HepG2 (cell line): ENCODE measurements around the gene MAN2B2. TPM values are rescaled to one million over a fixed set of nuclear protein-coding genes. Genes with fewer than 3 reads are reported as not detected.
A peak's percentile ranks its signal among the peaks of the same experiment; 100 is the strongest.

ENCODE experiments used
- ATAC-seq: fragments of 200-7000 bp; cut with Tn5 transposase; 3 replicates; pipeline ENCODE4 v1.9.1; 2020; ENCODE audit warnings: mild to moderate bottlenecking, moderate library complexity
- BruUV-seq: library from RNA; stranded (reverse); fragments of 400-500 nt; replicated peaks from 2 replicates; lab custom pipeline; 2021; lab: Mats Ljungman, UMichigan
- CTCF ChIA-PET: fragments of 300-600 bp; formaldehyde crosslinking; extraction: SDS; loops from one replicate; lab custom pipeline; 2021; ENCODE audit warnings: low total read pairs, inconsistent platforms, low intra/inter-chr PET ratio; lab: Yijun Ruan, JAX
- POLR2A ChIA-PET: fragments of 350-600 bp; sonication (Branson Sonifier 250); formaldehyde crosslinking; loops from one replicate; lab custom pipeline; 2020; ENCODE audit warnings: antibody characterized with exemption, inconsistent platforms; lab: Yijun Ruan, JAX
- DNase-seq: peaks from one replicate; pipeline ENCODE4 v3.0.0-alpha.2; 2015; ENCODE audit warnings: low spot score
- FAIRE-seq: peaks from 3 replicates; lab custom pipeline; 2011; peaks lifted over from hg19 to GRCh38; lab: Jason Lieb, UNC
- H2AFZ ChIP-seq: one replicate; pipeline ENCODE4 v1.6.1; 2011; ENCODE audit warnings: low read length, inconsistent platforms
- H3K27ac ChIP-seq: fragments of 300-600 bp; 3 replicates; pipeline ENCODE4 v1.8.0; 2011; ENCODE audit warnings: mixed run types, mild to moderate bottlenecking, mixed read lengths, low read length, inconsistent platforms; ENCODE audit not compliant: insufficient read depth; ENCODE audit errors: extremely low read length
- H3K27me3 ChIP-seq, 2 experiments: fragments of 200-600 bp in 1 of 2; 2 replicates in 1 of 2; 3 replicates in 1 of 2; pipeline versions ENCODE4 v1.6.0 to v1.8.0; 2011; ENCODE audit warnings: low read length in 2 of 2, mild to moderate bottlenecking in 2 of 2, moderate library complexity in 2 of 2, inconsistent platforms in 1 of 2; ENCODE audit not compliant: insufficient read depth in 2 of 2, control insufficient read depth in 1 of 2
- H3K36me3 ChIP-seq, 2 experiments: fragments of 200-600 bp in 1 of 2; replicated peaks in 1 of 2; 2 replicates in 1 of 2; 3 replicates in 1 of 2; pipeline versions ENCODE4 v1.5.1 to v1.8.0; 2011; ENCODE audit warnings: low read length in 2 of 2, inconsistent platforms in 1 of 2; ENCODE audit not compliant: insufficient read depth in 2 of 2, control insufficient read depth in 1 of 2
- H3K4me1 ChIP-seq: 2 replicates; pipeline ENCODE4 v1.5.1; 2012; ENCODE audit warnings: low read length, inconsistent platforms; ENCODE audit not compliant: insufficient read depth
- H3K4me2 ChIP-seq: 2 replicates; pipeline ENCODE4 v1.6.0; 2011; ENCODE audit warnings: low read depth, low read length, inconsistent platforms
- H3K4me3 ChIP-seq, 3 experiments: fragments of 200-600 bp in 1 of 3; sonication (generic), shearing (Covaris generic) in 1 of 3; replicated peaks in 1 of 3; 2 replicates each; pipeline ENCODE4 v1.5.1; 2011 to 2016; ENCODE audit warnings: low read length in 3 of 3, inconsistent platforms in 2 of 3, low read depth in 2 of 3, mild to moderate bottlenecking in 2 of 3, control low read depth in 1 of 3, mixed read lengths in 1 of 3; ENCODE audit not compliant: insufficient read depth in 1 of 3
- H3K79me2 ChIP-seq: one replicate; pipeline ENCODE4 v1.6.1; 2011; ENCODE audit warnings: low read length, inconsistent platforms; ENCODE audit not compliant: insufficient read depth
- H3K9ac ChIP-seq: 2 replicates; pipeline ENCODE4 v1.6.0; 2011; ENCODE audit warnings: mild to moderate bottlenecking, low read depth, low read length, inconsistent platforms; ENCODE audit not compliant: insufficient read depth
- H3K9me3 ChIP-seq: 2 replicates; pipeline ENCODE4 v1.5.1; 2012; ENCODE audit warnings: mild to moderate bottlenecking, low read length
- H4K20me1 ChIP-seq: 2 replicates; pipeline ENCODE4 v1.6.0; 2011; ENCODE audit warnings: inconsistent platforms, mild to moderate bottlenecking, low read length, moderate library complexity; ENCODE audit not compliant: insufficient read depth
- FOXP1 ChIP-seq, 2 experiments: fragments of 450-650 bp in 1 of 2; IDR thresholded peaks; 2 replicates each; pipeline ENCODE4 v1.6.1; 2017 to 2018; ENCODE audit warnings: antibody characterized with exemption in 1 of 2
- HES4 ChIP-seq: sonication (generic); formaldehyde crosslinking; IDR thresholded peaks from 2 replicates; pipeline ENCODE4 v1.9.0; 2021; ENCODE audit warnings: mild to moderate bottlenecking, missing genetic modification reagents, borderline replicate concordance
- KDM5B ChIP-seq: sonication (generic); formaldehyde crosslinking; IDR thresholded peaks from 2 replicates; pipeline ENCODE4 v1.4.0; 2020; ENCODE audit warnings: missing genetic modification reagents, mild to moderate bottlenecking, borderline replicate concordance
- RFX3 ChIP-seq: IDR thresholded peaks from 2 replicates; pipeline ENCODE4 v1.6.1; 2016; ENCODE audit warnings: missing biosample characterization, missing genetic modification reagents
- SIN3B ChIP-seq: fragments of 150-350 bp; IDR thresholded peaks from 2 replicates; pipeline ENCODE4 v1.6.1; 2014; ENCODE audit warnings: low read length
- SNAI1 ChIP-seq: sonication (generic); formaldehyde crosslinking; IDR thresholded peaks from 2 replicates; pipeline ENCODE4 v1.5.0; 2020; ENCODE audit warnings: mild to moderate bottlenecking, missing genetic modification reagents, borderline replicate concordance
- STAG1 ChIP-seq: sonication (generic); formaldehyde crosslinking; IDR thresholded peaks from 2 replicates; pipeline ENCODE4 v1.4.0; 2020; ENCODE audit warnings: missing genetic modification reagents
- SYNCRIP ChIP-seq: fragments of 200-400 bp; formaldehyde crosslinking; IDR thresholded peaks from 2 replicates; pipeline ENCODE4 v1.6.1; 2018; ENCODE audit warnings: mild to moderate bottlenecking, low read depth, low read length; ENCODE audit not compliant: insufficient read depth
- TCF7L2 ChIP-seq: IDR thresholded peaks from 2 replicates; pipeline ENCODE4 v1.6.1; 2011; ENCODE audit warnings: mild to moderate bottlenecking, low read depth, low read length, moderate library complexity
- ZBTB8A ChIP-seq: sonication (generic); formaldehyde crosslinking; IDR thresholded peaks from 2 replicates; pipeline ENCODE4 v1.4.0; 2020; ENCODE audit warnings: mild to moderate bottlenecking, low read depth, missing genetic modification reagents, borderline replicate concordance
- ZEB1 ChIP-seq: IDR thresholded peaks from 2 replicates; pipeline ENCODE4 v1.6.1; 2012; ENCODE audit warnings: mild to moderate bottlenecking, low read depth, inconsistent platforms; ENCODE audit not compliant: insufficient replicate concordance
- ZMYM2 ChIP-seq: sonication (generic); formaldehyde crosslinking; IDR thresholded peaks from 2 replicates; pipeline ENCODE4 v1.8.0; 2022; ENCODE audit warnings: mild to moderate bottlenecking, missing genetic modification reagents
- ZNF562 ChIP-seq: sonication (generic); formaldehyde crosslinking; IDR thresholded peaks from 2 replicates; pipeline ENCODE4 v1.8.0; 2022; ENCODE audit warnings: missing genetic modification reagents, borderline replicate concordance
- WGBS: methylation state at CpG from one replicate; pipeline ENCODE4 v1.1.6; 2017; ENCODE audit warnings: low lambda C conversion rate; 5-methylcytosine and 5-hydroxymethylcytosine counted together
- in situ Hi-C: cut with HindIII; loops from 2 replicates; pipeline ENCODE4 v1.10.0; 2017; ENCODE audit warnings: low pct_unique_long_range_greater_than_20kb; ENCODE audit not compliant: extremely low pct_ligation_motif_present
- intact Hi-C: fragments of 100-400 bp; cut with micrococcal nuclease; formaldehyde crosslinking; loops from one replicate; pipeline ENCODE4 v1.10.0; 2022; ENCODE audit not compliant: unreplicated experiment
- polyA plus RNA-seq, 8 experiments: library from polyadenylated mRNA; depleted of rRNA in 3 of 8; stranded (reverse) in 7 of 8; unstranded in 1 of 8; fragments of >200 nt; fragmentation: Illumina TruSeq in 4 of 8; extraction: Trizol in 4 of 8; gene quantifications; 2 replicates each; pipeline versions ENCODE4 v1.2.1 to v1.2.3, GENCODE V29; 2011 to 2016; ENCODE audit warnings: low read depth in 4 of 8, missing spikeins in 1 of 8, mixed read lengths in 1 of 8; ENCODE audit not compliant: insufficient read depth in 1 of 8
- total RNA-seq, 5 experiments: library from RNA; depleted of rRNA; stranded (reverse); fragments of >200 nt; fragmentation: Illumina TruSeq; extraction: Trizol; gene quantifications; 2 replicates each; pipeline ENCODE4 v1.2.3, GENCODE V29; 2016; ENCODE audit warnings: low read depth in 1 of 5
- TF ChIP-seq, protein P1 (sequence below): sonication (generic); formaldehyde crosslinking; IDR thresholded peaks from 2 replicates; pipeline ENCODE4 v1.5.0; 2020; ENCODE audit warnings: mild to moderate bottlenecking, missing genetic modification reagents, moderate library complexity
- TF ChIP-seq, protein P2 (sequence below): sonication (generic); formaldehyde crosslinking; IDR thresholded peaks from 2 replicates; pipeline ENCODE4 v1.5.0; 2020; ENCODE audit warnings: missing genetic modification reagents
- TF ChIP-seq, protein P3 (sequence below), 2 experiments: sonication (generic) in 1 of 2; formaldehyde crosslinking in 1 of 2; IDR thresholded peaks; 2 replicates each; pipeline versions ENCODE4 v1.4.0 to v1.6.1; 2016 to 2020; ENCODE audit warnings: borderline replicate concordance in 1 of 2, low read depth in 1 of 2, mild to moderate bottlenecking in 1 of 2, missing genetic modification reagents in 1 of 2
- TF ChIP-seq, protein P4 (sequence below): IDR thresholded peaks from 2 replicates; pipeline ENCODE4 v1.6.1; 2016

MAN2B2 gene
- total and polyA plus RNA-seq, 2 of the 13 experiments (the other 11 are each of a cell fraction or from before 2014, with no cell fraction given), result 4.8 to 5.4 TPM

DNA sequence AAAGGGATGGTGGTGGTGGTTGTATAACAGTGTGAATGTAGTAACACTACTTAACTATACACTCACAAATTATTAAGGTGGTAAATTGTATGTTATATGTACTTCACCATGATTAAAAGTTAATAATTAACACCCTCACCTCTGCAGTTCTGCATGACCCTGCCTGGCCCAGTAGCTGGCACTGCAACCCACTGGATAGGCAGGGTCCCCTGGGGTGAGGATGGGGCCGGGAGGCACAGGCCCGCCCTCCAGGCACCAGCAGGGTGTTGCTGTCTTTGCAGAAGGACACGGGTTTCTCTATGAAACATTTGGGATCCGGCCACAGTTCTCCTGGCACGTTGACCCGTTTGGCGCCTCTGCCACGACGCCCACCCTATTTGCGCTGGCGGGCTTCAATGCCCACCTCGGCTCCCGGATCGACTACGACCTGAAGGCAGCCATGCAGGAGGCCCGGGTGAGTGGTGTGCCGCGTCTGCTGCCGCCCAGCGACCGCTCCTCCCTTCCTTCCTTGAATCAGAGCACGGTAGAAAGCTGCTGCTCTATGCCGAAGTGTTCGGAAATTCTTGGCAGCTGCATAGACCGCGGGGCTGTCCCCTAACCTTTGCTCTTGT is 11.8 kb downstream of the MAN2B2 start:
- Histone ChIP-seq H3K27me3 (no peaks in the 10 kb centered on the region; a peak in 1 of 5 replicates), H3K79me2 (no peaks in the 10 kb centered on the region), H3K27ac (no peak overlapping the region), H3K9ac (no peak overlapping the region), H2AFZ (no peak overlapping the region), H3K9me3 (no peaks in the 10 kb centered on the region), H3K4me2 (no peak overlapping the region), H3K36me3 (no peaks in the 10 kb centered on the region; a peak in 2 of 5 replicates), H3K4me3 (no peak overlapping the region), H3K4me1 (no peaks in the 10 kb centered on the region), H4K20me1 (no peaks in the 10 kb centered on the region)
- DNase-seq (peak; percentile 24), ATAC-seq (peak; percentile 71), FAIRE-seq (no peak)
- 84% methylated on average over 26 of the region's 26 CpGs for WGBS
- CTCF ChIA-PET, result no interaction called here
- POLR2A ChIA-PET, result interaction anchor here (1.0 to 1.4 kb wide), 2 partner anchors 47 to 101 kb away, joined by 3 read pairs; no protein-coding TSS in a partner anchor
- intact Hi-C loops (no loop called here), in situ Hi-C loops (no loop called here)
- no TSS peak for BruUV-seq
- TF ChIP-seq HES4 (CRISPR knock-in tag) (no peak), SIN3B (no peak), SNAI1 (CRISPR knock-in tag) (no peak), ZMYM2 (CRISPR knock-in tag) (no peak), ZEB1 (no peak), ZBTB8A (CRISPR knock-in tag) (no peak), SYNCRIP (no peak), ZNF562 (CRISPR knock-in tag) (no peak), TCF7L2 (no peak), RFX3 (CRISPR knock-in tag) (no peak), KDM5B (CRISPR knock-in tag) (no peak), STAG1 (peak; percentile 41; the same call in 1 of the 2 replicates), FOXP1 (IDR thresholded peaks at IDR 0.05) (no peak), FOXP1 (CRISPR knock-in tag; IDR thresholded peaks at IDR 0.05) (no peak)
- TF ChIP-seq, protein P1, sequence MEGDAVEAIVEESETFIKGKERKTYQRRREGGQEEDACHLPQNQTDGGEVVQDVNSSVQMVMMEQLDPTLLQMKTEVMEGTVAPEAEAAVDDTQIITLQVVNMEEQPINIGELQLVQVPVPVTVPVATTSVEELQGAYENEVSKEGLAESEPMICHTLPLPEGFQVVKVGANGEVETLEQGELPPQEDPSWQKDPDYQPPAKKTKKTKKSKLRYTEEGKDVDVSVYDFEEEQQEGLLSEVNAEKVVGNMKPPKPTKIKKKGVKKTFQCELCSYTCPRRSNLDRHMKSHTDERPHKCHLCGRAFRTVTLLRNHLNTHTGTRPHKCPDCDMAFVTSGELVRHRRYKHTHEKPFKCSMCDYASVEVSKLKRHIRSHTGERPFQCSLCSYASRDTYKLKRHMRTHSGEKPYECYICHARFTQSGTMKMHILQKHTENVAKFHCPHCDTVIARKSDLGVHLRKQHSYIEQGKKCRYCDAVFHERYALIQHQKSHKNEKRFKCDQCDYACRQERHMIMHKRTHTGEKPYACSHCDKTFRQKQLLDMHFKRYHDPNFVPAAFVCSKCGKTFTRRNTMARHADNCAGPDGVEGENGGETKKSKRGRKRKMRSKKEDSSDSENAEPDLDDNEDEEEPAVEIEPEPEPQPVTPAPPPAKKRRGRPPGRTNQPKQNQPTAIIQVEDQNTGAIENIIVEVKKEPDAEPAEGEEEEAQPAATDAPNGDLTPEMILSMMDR, result peak; percentile 56
- TF ChIP-seq, protein P2, sequence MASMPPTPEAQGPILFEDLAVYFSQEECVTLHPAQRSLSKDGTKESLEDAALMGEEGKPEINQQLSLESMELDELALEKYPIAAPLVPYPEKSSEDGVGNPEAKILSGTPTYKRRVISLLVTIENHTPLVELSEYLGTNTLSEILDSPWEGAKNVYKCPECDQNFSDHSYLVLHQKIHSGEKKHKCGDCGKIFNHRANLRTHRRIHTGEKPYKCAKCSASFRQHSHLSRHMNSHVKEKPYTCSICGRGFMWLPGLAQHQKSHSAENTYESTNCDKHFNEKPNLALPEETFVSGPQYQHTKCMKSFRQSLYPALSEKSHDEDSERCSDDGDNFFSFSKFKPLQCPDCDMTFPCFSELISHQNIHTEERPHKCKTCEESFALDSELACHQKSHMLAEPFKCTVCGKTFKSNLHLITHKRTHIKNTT, result no peak
- TF ChIP-seq, protein P3, sequence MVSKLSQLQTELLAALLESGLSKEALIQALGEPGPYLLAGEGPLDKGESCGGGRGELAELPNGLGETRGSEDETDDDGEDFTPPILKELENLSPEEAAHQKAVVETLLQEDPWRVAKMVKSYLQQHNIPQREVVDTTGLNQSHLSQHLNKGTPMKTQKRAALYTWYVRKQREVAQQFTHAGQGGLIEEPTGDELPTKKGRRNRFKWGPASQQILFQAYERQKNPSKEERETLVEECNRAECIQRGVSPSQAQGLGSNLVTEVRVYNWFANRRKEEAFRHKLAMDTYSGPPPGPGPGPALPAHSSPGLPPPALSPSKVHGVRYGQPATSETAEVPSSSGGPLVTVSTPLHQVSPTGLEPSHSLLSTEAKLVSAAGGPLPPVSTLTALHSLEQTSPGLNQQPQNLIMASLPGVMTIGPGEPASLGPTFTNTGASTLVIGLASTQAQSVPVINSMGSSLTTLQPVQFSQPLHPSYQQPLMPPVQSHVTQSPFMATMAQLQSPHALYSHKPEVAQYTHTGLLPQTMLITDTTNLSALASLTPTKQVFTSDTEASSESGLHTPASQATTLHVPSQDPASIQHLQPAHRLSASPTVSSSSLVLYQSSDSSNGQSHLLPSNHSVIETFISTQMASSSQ (IDR thresholded peaks at IDR 0.05; ENCODE audit: low read depth), result peak; percentile 61; the same call in 1 of the 2 replicates
- TF ChIP-seq, protein P3 (CRISPR knock-in tag; IDR thresholded peaks at IDR 0.05; ENCODE audit: borderline replicate concordance), result no peak
- TF ChIP-seq, protein P4, sequence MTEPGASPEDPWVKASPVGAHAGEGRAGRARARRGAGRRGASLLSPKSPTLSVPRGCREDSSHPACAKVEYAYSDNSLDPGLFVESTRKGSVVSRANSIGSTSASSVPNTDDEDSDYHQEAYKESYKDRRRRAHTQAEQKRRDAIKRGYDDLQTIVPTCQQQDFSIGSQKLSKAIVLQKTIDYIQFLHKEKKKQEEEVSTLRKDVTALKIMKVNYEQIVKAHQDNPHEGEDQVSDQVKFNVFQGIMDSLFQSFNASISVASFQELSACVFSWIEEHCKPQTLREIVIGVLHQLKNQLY, result no peak
